GM18499 (cell line): ENCODE measurements around the gene RASA3.

ENCODE experiments used
- ATAC-seq: cut with Tn5 transposase; IDR thresholded peaks from one replicate; pipeline ENCODE4 v1.9.1; 2021; ENCODE audit warnings: moderate number of reproducible peaks; ENCODE audit not compliant: insufficient read depth, unreplicated experiment

The RASA3 gene

DNA sequence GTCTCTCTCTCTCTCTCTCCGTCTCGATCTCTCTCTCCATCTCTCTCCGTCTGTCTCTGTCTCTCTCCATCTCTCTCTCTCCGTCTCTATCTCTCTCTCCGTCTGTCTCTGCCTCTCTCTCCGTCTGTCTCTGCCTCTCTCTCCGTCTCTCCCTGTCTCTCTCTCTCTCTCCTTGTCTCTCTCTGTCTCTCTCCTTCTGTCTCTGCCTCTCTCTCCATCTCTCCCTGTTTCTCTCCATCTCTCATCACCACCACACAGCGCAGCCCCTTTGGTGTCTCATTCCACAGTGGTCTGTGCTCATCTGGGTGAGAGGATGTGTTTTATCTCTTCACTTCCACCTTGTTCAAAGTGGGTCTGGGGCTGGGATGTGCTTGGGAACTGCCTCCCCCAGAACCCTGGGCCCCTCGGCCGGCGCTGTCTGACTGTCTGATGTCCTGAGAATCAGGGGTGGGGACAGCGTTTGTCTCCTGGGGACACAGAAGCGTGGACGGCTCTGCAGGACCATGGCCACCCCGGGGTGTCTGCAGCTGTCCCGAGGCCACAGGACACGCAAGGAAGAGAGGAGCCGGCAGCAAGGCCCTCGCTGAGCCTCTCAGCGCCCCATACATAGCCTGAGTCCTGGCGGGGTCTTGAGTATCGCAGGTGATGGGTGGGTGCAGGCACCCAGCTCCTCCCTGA lies 118.3 kb downstream of the RASA3 start:
- no peak for ATAC-seq

DNA sequence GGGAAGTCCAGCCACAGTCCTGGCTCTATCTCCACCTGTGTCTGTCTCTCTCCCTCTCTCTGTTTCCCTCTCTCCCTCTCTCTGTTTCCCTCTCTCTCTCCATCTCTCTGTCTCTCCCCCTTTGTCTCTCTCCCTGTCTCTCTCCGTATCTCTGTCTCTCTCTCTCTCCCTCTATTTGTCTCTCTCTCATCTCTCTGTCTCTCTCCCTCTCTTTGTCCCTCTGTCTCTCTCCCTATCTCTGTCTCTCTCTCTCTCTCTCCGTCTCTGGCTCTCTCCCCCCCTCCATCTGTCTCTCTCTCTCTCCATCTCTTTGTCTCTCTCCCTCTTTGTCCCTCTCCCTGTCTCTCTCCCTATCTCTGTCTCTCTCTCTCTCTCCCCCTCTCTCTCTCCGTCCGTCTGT lies 119.1 kb downstream of the RASA3 start:
- ATAC-seq: no peak

DNA sequence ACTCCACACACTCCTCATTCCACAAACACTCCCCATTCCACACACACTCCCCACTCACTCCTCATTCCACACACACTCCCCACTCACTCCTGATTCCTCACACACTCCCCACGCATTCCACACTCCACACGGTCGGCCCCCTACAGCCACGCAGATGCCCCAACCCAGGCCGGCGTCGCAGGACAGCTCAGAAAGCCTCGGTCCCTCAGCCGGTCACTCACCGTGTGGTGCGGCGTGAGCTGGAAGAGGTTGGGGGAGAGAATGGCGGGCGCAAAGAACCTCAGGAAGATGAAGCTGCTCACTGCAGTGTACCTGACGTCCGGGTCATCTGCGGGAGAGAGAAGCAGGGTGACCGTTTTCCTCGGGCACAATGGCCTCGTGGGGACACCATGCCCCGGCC lies 119.5 kb downstream of the RASA3 start:
- no peak for ATAC-seq

DNA sequence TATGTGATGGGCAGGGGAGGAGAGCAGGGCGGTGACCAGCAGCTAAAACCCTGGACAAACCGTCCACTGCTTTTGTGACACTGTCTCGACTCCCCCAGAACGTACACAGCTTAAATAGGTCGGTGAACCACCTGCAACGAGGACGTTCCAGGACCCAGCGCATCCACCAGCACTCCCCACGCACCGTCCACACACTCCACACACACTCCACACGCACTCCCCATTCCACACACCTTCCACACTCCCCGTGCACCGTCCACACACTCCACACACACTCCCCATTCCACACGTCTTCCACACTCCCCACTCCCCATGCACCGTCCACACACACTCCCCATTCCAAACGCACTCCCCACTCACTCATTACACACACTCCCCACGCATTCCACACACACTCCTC lies 120.3 kb downstream of the RASA3 start:
- no peak for ATAC-seq

DNA sequence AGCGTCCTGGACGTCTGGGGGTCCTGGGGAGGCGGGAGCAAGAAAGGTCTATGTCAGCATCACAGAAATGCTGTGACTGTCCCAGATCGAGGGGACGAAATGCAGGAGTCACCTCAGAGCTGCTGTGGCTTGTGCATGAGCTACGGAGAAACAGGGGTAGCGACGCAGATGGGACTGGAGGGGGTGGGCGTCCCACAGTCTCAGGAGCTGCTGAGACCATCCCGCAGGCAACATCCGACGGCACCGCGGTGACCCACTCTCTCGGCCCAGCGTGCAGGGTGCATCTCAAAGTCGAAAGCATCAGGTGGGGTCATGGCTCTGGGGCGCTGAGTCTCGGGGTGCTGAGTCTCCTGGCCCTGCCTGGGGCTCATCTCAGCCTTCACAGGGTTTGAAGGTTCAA lies 121.2 kb downstream of the RASA3 start:
- no peak for ATAC-seq

DNA sequence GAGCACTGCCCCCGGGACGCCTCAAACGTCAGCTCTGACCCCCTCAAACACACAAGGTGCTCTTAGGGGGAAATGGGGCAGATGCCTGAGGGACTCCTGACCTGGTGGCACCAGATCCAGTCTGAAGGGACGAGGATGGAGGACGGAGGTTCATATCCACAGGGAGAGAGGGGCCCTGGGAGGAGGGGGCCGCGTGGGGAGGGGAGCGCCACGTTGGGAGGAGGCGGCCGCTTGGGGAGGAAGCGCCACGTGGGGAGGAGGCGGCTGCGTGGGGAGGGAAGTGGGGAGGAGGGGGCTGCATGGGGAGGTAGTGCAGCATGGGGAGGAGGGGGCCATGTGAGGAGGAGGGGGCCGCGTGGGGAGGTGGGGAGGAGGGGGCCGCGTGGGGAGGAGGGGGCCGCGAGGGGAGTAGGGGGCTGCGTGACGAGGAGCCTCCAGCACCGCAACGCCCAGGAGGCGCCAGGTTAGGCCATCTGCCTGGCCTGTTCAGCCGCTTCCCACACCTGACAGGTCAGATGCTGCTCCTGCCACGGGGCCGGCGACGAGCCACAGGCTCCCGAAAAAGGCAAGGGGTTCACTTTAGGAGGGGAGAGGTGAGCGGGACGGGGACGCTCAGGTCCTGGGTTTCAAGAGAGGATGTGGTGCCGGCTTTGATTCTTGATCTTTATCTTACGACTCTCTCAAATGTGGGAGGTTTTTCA lies 121.9 kb downstream of the RASA3 start:
- no peak for ATAC-seq

DNA sequence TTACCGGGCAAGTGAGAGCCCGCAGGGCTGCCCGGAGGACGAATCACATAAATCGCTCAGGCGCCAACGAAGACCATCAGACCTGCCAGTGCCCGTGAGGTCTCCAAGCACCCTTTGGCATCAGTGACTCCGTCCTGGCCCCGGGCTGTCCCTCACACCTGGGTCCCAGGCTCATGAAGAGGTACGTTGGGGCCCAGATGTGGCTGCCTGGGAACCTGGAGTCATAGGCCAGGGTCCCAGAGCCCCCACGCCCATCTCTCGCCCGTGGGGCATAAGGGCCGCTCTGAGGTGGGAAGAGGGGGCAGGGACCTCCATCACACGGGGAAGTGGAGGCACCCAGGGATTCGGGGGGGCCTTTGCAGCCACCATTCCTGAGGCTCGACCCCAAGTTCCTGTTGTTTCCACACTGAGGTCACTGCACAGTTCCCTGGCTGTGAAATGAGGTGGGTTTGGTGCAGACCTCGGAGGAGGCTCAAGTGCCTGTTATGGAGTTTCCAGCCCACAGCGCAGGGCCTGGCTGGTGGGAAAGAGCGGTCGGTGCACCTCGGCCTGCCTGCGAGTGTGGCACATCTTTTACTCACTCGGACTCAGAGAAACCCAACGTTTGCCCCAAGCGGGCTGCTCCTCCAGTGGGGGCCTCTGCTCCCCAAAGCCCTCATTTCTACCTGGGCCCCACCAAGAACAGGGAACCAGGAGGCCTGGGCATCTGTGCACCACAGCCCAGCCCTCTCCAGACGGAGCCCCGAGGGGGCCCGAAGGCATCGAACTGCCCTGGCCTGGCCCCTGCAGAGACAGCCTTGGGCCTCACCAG lies 122.6 kb downstream of the RASA3 start:
- no peak for ATAC-seq

DNA sequence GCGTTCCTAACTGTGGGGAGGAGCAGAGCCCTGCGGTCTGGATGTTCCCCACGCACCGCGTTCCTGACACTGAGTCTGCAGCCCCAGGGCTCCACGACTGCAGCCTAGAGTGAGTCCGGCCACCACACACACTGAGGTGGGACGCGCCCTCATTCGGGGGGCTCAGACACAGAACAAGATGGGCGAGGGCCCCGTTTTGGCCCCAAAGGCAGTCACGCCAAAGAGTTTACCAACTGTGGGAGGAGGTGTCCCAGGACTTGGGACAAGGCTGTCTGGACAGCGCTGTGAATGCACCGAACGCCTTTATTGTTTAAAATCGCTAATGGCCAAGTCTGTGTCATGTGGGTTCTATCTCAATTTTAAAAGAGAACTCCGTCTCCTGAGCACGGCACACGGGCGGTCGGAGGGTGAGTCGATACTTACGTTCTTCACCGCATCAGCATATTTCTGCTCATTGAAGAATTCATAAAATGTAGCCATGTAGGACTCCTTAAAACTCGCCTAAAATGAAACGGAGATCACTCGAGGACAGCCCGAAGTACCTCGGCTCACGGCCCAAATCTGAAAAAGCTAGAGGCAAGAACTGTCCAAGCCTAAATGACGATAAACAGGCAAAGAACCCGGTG lies 123.3 kb downstream of the RASA3 start:
- ATAC-seq: no peak

DNA sequence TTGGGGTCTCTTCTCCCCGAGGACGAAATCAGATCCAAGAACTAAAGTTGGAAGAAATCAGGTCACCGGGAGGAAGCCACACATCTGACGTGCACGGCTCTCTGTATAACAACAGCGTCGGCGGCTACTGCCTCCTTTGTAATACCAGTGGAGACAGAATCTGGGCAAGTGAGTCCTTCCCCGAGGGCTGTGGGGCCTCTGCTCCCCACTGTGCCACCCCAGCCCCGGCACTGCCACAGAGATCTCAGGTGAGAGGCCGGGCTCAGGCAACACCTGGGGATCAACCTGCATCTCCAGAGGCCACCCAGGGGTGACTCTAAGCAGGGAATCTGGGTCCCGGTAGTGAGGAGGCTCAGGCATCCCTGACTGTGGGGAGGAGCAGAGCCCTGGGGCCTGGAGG lies 124.9 kb downstream of the RASA3 start:
- no peak for ATAC-seq

DNA sequence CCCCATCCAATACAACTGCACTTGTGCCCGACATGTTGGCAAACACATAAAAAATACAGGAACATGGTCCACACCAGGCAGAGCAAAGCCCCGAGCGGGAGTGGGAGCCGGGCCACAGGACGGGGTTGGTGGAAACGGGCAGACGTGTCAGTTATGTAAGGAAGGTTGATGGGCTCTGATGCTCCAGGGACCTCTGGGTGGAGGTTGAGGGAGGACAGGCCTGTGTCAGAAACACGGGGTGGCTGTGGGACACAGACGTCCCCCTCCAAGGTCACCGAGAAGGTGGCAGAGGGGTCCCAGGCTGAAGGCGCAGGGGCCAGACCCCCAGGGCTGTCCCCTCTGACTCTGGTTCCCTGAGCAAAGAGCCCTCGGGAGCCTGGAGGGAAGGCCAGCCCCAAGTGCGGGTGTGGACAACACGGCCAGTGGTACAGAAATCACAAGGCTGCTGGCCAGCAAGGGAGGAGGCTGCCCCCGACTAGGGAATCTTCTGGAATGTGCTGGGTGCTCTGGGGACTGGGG lies 127.2 kb downstream of the RASA3 start:
- no peak for ATAC-seq

DNA sequence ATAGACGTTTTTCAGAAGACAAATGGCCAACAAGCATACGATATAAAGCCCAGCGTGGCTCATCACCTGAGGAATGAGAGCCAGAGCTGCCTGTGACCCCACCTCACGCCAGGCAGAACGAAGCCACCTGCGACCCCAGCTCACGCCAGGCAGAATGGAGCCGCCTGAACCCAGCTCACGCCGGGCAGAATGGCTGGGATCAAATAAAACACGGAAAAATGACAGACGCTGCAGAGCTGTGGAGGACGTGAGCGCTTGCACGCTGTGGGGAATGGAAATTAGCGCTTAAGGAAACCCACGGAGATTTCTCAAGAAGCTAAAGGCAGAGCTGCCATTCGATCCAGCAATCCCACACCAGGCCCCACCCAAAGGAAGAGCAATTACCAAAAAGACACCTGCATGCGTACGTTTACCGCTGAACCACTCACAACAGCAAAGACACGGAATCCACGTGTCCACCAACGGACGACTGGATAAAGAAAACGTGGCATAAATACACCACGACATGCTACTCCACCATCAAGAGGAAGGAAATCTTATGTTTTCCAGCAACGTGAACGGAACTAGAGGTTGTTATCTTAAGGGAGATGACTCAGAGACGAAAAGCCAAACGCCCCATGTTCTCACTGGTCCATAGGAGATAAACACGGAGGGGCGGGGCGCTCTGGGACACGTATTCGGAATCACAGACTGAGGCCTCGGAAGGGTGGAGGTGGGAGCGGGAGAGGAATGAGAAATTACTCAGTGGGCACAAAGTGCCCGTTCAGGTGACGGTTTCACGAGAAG lies 127.8 kb downstream of the RASA3 start:
- ATAC-seq: no peak

DNA sequence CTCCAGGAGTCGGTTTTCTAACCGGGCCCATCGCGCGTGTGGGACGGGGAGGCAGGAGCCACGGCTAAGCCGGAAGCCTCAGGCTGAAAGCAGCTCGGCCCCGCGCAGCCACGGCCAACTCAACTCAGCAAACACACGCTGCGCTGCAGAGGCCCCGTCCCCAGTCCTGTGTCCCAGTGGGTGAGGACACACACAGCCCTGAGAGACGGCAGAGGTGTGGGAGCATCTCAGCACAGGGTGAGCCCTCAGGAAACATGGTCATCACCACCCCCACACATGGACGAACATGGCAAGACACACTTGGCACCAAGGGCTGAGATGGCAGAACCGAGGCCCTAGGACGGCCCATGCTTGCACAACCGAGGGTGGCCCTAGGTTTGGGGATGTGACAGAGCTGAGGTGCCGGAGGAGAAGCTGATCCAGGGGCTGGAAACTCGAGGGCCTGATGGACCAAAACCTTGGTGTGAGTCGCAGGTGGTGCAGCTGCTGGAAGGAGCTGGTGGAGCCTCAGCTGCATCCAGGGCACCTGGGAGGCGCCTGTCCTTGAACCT lies 129.6 kb downstream of the RASA3 start:
- ATAC-seq: no peak

DNA sequence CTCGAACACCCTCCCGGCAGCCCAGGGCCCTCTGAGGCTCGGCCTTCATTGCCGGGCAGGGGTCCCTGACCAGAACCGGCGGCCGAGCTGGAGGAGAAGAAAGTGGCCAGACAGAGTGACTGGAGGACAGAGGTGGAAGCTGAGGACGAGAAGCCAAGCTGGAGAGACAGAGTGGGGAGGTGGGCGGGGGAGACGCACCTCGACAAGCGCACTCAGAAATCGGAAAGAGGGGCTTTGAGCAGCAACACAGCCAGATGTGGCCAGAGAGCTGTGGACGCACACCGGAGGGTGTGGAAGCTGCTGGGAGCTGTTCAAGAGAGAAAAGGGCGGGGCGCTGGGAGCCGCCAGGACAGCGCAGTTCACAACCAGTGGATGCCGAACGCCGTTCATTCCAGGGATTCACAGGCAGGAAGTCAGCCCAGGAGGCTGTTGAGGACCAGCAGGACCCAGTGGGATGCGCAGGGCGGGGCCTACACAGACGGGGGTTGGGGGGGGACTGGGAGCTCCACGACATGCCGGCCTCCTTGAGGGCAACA lies 130.3 kb downstream of the RASA3 start:
- ATAC-seq: no peak

DNA sequence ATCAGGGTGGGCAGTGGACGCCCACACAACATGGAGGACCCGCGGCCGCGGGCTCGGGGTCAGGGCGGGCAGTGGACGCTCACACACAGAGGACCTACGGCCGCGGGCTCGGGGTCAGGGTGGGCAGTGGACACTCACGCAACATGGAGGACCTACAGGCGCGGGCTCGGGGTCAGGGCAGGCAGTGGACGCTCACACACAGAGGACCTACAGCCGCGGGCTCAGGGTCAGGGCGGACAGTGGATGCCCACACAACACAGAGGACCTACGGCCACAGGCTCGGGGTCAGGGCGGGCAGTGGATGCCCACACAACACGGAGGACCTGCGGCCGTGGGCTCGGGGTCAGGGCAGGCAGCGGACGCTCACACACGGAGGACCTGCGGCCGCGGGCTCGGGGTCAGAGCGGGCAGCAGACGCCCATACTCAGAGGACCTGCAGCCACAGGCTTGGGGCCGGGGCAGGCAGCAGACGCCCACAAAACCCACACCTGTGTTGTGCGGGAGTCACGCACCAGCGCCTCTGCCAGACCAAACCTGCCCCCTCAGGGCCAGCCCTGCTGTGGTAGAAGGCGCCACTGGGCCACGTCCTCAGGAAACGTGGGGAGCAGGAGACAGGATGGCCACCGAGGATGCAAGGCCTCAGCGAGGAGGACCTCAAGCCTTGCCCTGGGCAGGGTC lies 131.0 kb downstream of the RASA3 start:
- ATAC-seq: no peak

DNA sequence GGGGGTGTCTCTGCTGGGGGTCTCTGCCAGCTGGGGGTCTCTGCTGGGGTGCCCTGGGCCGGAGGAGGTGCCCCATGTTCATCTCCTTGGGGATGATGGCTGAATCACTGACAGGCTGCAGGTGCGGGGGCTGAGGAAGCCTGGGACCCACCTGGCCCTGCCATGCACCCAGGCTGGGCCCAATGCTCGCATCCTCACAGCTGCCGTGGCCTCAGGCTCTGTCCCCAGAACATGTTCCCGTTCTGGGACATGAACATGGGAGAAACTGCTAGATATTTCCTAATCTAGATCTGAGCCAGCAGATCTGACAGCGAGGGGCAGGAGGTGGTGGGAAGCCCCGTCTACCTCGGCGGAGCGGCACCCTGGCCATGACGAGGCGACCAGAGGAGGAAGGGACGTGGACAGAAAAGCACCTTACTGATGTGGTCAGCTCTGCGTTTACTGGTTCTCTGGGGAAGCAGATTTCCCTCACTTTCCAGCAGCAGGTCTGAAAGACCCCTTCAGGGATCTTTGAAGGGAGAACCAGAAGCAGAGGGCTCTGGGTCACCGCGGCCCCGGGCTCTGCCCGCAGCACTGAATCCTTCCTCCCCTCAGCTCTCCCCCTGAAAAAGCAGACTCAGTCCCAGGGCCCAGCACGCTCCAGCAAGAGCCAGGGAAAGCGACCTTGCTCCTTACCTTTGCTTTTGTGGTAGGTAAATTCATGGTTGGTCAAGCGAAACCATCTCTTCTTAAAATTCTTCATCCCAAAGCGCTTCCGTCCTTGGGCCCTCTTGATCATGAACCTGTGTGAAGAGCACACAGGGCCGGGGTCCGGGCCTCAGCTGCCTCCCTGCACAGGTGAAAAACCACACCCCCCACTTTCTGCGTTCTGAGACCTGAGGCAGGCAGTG lies 132.0 kb downstream of the RASA3 start:
- no peak for ATAC-seq

DNA sequence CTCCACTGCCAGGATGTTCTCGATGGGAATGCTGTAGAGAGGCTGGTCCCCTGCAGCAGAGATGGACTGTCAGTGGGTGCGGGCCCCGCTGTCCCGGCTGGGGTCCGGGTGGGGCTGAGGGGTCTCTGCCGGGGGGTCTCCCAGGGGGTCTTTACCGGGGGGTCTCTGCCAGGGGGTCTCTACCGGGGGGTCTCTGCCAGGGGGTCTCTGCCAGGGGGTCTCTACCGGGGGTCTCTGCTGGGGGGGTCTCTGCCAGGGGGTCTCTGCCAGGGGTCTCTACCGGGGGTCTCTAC lies 132.9 kb downstream of the RASA3 start:
- no peak for ATAC-seq

DNA sequence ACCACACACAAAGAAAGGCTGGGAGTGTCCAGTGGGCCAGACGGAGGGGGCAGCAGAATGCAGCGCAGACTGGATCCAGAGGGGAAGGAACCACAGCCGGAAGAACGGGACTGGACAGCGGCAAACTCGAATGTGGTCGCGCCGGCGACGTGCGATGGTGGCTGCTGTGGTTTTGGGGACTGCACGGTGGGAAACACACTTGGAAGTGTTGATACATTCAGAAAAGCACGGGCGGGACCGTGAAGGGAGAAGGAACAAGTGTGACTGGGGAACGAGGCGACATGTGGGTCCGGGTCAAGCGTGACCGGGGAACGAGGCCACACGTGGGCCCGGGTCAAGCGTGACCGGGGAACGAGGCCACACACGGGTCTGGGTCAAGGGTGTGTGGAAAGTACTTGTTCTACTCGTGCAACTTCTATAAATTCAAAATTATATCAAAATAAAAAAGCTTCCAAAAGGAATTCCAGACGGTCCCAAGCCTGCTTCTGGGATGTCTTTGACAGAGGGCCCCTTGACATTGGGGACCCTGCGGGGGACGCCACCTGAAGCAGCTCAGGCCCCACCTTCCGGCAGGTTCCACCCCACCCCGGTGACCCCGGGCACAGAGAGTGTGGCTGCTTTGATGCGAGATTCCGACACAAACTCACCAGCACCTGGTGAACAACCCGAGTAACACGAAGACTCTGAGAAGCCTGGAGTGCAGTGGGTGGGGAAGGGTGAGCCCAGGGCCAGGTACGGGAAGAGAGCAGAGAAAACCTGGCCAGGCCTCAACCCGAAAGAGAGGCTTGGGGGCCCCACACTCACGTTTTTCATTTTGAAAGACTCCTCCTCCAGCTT lies 133.4 kb downstream of the RASA3 start:
- ATAC-seq: no peak
